PC-3 (cell line): Measurements from ENCODE around the gene R3HDM2. TPM values are rescaled to one million over a fixed set of nuclear protein-coding genes. Genes with fewer than 3 reads are reported as not detected.
A peak's percentile ranks its signal among the peaks of the same experiment; 100 is the strongest.

ENCODE experiments used
- ATAC-seq: fragments of 200-7000 bp; cut with Tn5 transposase; 2 replicates; pipeline ENCODE4 v1.9.1; 2020; ENCODE audit warnings: mild to moderate bottlenecking, moderate library complexity
- BruUV-seq: library from RNA; stranded (reverse); fragments of 400-500 nt; replicated peaks from 2 replicates; lab custom pipeline; 2021; lab: Mats Ljungman, UMichigan
- CTCF ChIA-PET: fragments of 300-600 bp; sonication (Branson Sonifier 250); formaldehyde crosslinking; loops from one replicate; lab custom pipeline; 2022; ENCODE audit warnings: antibody characterized with exemption; lab: Charles Lee
- POLR2A ChIA-PET: fragments of 300-600 bp; sonication (Branson Sonifier 250); formaldehyde crosslinking; loops from one replicate; lab custom pipeline; 2022; ENCODE audit warnings: antibody characterized with exemption; ENCODE audit not compliant: unreplicated experiment; lab: Charles Lee
- DNase-seq: peaks from one replicate; pipeline ENCODE4 v3.0.0-alpha.2; 2015
- H2AFZ ChIP-seq: fragments of 300-600 bp; sonication (generic); 2 replicates; pipeline ENCODE4 v1.6.0; 2016; ENCODE audit warnings: antibody characterized with exemption, low read length
- H3F3A ChIP-seq: fragments of 300-600 bp; sonication (generic); one replicate; pipeline ENCODE4 v1.6.0; 2017; ENCODE audit warnings: antibody characterized with exemption, low read length, control low read depth, mild to moderate bottlenecking; ENCODE audit not compliant: unreplicated experiment
- H3K27ac ChIP-seq: fragments of 300-600 bp; sonication (generic); 2 replicates; pipeline ENCODE4 v1.5.1; 2016; ENCODE audit warnings: mild to moderate bottlenecking, low read length
- H3K27me3 ChIP-seq: fragments of 300-600 bp; sonication (generic); 2 replicates; pipeline ENCODE4 v1.6.1; 2016; ENCODE audit warnings: low read length, mixed read lengths
- H3K36me3 ChIP-seq: fragments of 300-600 bp; sonication (generic); 2 replicates; pipeline ENCODE4 v1.6.1; 2016; ENCODE audit warnings: low read depth, mixed run types, low read length, mixed read lengths
- H3K4me1 ChIP-seq: fragments of 300-600 bp; sonication (generic); 2 replicates; pipeline ENCODE4 v1.5.1; 2016; ENCODE audit warnings: low read length; ENCODE audit not compliant: insufficient read depth
- H3K4me2 ChIP-seq: fragments of 300-600 bp; sonication (generic); 2 replicates; pipeline ENCODE4 v1.6.0; 2016; ENCODE audit warnings: low read length
- H3K4me3 ChIP-seq: fragments of 300-600 bp; sonication (generic); 2 replicates; pipeline ENCODE4 v1.5.1; 2016; ENCODE audit warnings: mild to moderate bottlenecking, low read length, mixed read lengths
- H3K79me2 ChIP-seq: fragments of 300-600 bp; sonication (generic); 2 replicates; pipeline ENCODE4 v1.6.1; 2017; ENCODE audit warnings: low read length, mixed read lengths
- H3K9ac ChIP-seq: fragments of 300-600 bp; sonication (generic); 2 replicates; pipeline ENCODE4 v1.6.0; 2016; ENCODE audit warnings: mild to moderate bottlenecking, low read length
- H3K9me2 ChIP-seq: fragments of 300-600 bp; sonication (generic); replicated peaks from 2 replicates; pipeline ENCODE4 v1.6.1; 2016; ENCODE audit warnings: mixed run types, low read length, mixed read lengths
- H3K9me3 ChIP-seq: fragments of 300-600 bp; sonication (generic); 2 replicates; pipeline ENCODE4 v1.6.1; 2016; ENCODE audit warnings: low read length, mixed read lengths
- H4K20me1 ChIP-seq: fragments of 300-600 bp; sonication (generic); 2 replicates; pipeline ENCODE4 v1.6.1; 2016; ENCODE audit warnings: low read length, mixed read lengths
- CTCF ChIP-seq: fragments of 300-600 bp; sonication (generic); conservative IDR thresholded peaks from 2 replicates; pipeline ENCODE4 v1.5.1; 2017; ENCODE audit warnings: antibody characterized with exemption, low read depth, mild to moderate bottlenecking, low read length
- EZH2 ChIP-seq: fragments of 300-600 bp; sonication (generic); IDR thresholded peaks from one replicate; pipeline ENCODE4 v1.6.1; 2017; ENCODE audit warnings: antibody characterized with exemption, mild to moderate bottlenecking, low read length; ENCODE audit not compliant: unreplicated experiment
- EZH2phosphoT487 ChIP-seq: fragments of 300-600 bp; sonication (generic); IDR thresholded peaks from 2 replicates; pipeline ENCODE4 v1.6.1; 2018; ENCODE audit warnings: mild to moderate bottlenecking, antibody characterized with exemption, low read length, borderline replicate concordance
- intact Hi-C: fragments of 100-400 bp; cut with micrococcal nuclease; formaldehyde crosslinking; loops from 2 replicates; pipeline ENCODE4 v1.9.0; 2023
- total RNA-seq: library from RNA; depleted of rRNA; stranded (reverse); fragments of >200 nt; gene quantifications from 2 replicates; pipeline ENCODE4 v1.2.3, GENCODE V29; 2014

The R3HDM2 gene
- total RNA-seq, 1 experiment from 2014 or later: 14.0 TPM

GRCh38 chr12:57309420-57309819 is 121.4 kb downstream of the R3HDM2 start:
- Histone ChIP-seq H3K9ac (peak overlapping the region; percentile 52), H3K4me3 (peak overlapping the region; percentile 31; the same call in 1 of the 2 replicates), H3K27ac (peak overlapping the region; percentile 84), H3K4me2 (peak overlapping the region; percentile 72), H3K4me1 (peaks cover 30% of the 10 kb centered on the region), H3K36me3 (no peaks in the 10 kb centered on the region), H3K27me3 (no peaks in the 10 kb centered on the region), H4K20me1 (no peaks in the 10 kb centered on the region), H3F3A (peaks cover 9% of the 10 kb centered on the region), H3K9me3 (no peaks in the 10 kb centered on the region), H2AFZ (no peak overlapping the region), H3K79me2 (no peaks in the 10 kb centered on the region), H3K9me2 (no peaks in the 10 kb centered on the region)
- ATAC-seq (peak; percentile 89), DNase-seq (peak; percentile 84)
- POLR2A ChIA-PET: interaction anchor here (0.6 kb wide), 2 partner anchors 143 to 202 kb away, joined by 3 to 5 read pairs; no protein-coding TSS in a partner anchor
- TF ChIP-seq CTCF (no peak), EZH2 (no peak), EZH2phosphoT487 (no peak)
- BruUV-seq: no TSS peak
- intact Hi-C loops: loop anchor here (1.0 kb wide), 1 partner anchor 80 kb away; no protein-coding TSS in a partner anchor
- CTCF ChIA-PET: interaction anchor here (0.5 to 3.9 kb wide), 4 partner anchors 79 to 150 kb away, joined by 3 to 75 read pairs (median 8); partner anchors contain the start of gene GLI1

- Histone ChIP-seq H3F3A (no peaks in the 10 kb centered on the region), H4K20me1 (no peaks in the 10 kb centered on the region), H3K9me3 (no peaks in the 10 kb centered on the region), H3K9me2 (no peaks in the 10 kb centered on the region), H3K79me2 (no peaks in the 10 kb centered on the region), H3K27ac (no peak overlapping the region), H3K4me2 (no peak overlapping the region), H3K27me3 (no peaks in the 10 kb centered on the region), H3K9ac (no peak overlapping the region), H3K4me3 (no peak overlapping the region), H2AFZ (no peak overlapping the region), H3K36me3 (no peaks in the 10 kb centered on the region; the same call in 1 of the 2 replicates), H3K4me1 (peaks cover 11% of the 10 kb centered on the region)
- DNase-seq (no peak), ATAC-seq (peak; percentile 42; the same call in 1 of the 2 replicates)
- intact Hi-C loops: no loop called here
- POLR2A ChIA-PET: no interaction called here
- TF ChIP-seq EZH2phosphoT487 (no peak), EZH2 (no peak), CTCF (no peak)
- BruUV-seq: no TSS peak
- CTCF ChIA-PET: interaction anchor here (1.6 to 1.9 kb wide), 2 partner anchors 152 to 158 kb away, joined by 3 to 7 read pairs; partner anchors contain the start of gene GLI1
Measured at GRCh38 chr12:57300961-57301584, 129.8 kb downstream of the R3HDM2 start.
